A549 (cell line): ENCODE measurements around the gene SLC24A2.

Experiments used
- BCL3 ChIP-seq: fragments of >200 bp; sonication (Bioruptor Twin); formaldehyde crosslinking; IDR thresholded peaks from 3 replicates; pipeline ENCODE4 v1.6.1; 2016
- ESRRA ChIP-seq: fragments of 150-350 bp; IDR thresholded peaks from 2 replicates; pipeline ENCODE4 v1.6.1; 2014; ENCODE audit warnings: mild to moderate bottlenecking, low read length, borderline replicate concordance
- NR3C1 ChIP-seq: fragments of >200 bp; sonication (Bioruptor Twin); formaldehyde crosslinking; IDR thresholded peaks from 3 replicates; pipeline ENCODE4 v1.6.1; 2017
- POLR2A ChIP-seq: IDR thresholded peaks from 2 replicates; pipeline ENCODE4 v1.6.1; 2012; ENCODE audit warnings: mild to moderate bottlenecking, low read length
- POLR2AphosphoS2 ChIP-seq: conservative IDR thresholded peaks from 2 replicates; pipeline ENCODE4 v1.6.1; 2012; ENCODE audit warnings: low read length, improper control_type of control experiment, inconsistent platforms
- RAD21 ChIP-seq, 2 experiments: fragments of >200 bp in 1 of 2; sonication (Bioruptor Twin) in 1 of 2; formaldehyde crosslinking in 1 of 2; IDR thresholded peaks in 1 of 2; conservative IDR thresholded peaks in 1 of 2; 2 replicates in 1 of 2; 3 replicates in 1 of 2; pipeline ENCODE4 v1.6.1; 2012 to 2018; ENCODE audit warnings: inconsistent platforms in 1 of 2
- SMC3 ChIP-seq: fragments of >200 bp; sonication (Bioruptor Twin); formaldehyde crosslinking; IDR thresholded peaks from 3 replicates; pipeline ENCODE4 v1.6.1; 2018; ENCODE audit warnings: inconsistent platforms
- USF2 ChIP-seq: fragments of 450-650 bp; IDR thresholded peaks from 2 replicates; pipeline ENCODE4 v1.6.1; 2014; ENCODE audit warnings: antibody characterized with exemption
- ZC3H11A ChIP-seq: fragments of 450-650 bp; IDR thresholded peaks from 2 replicates; pipeline ENCODE4 v1.6.1; 2014; ENCODE audit warnings: antibody characterized with exemption, mild to moderate bottlenecking
- TF ChIP-seq, protein P1 (sequence below): fragments of >200 bp; sonication (Bioruptor Twin); formaldehyde crosslinking; IDR thresholded peaks from 3 replicates; pipeline ENCODE4 v1.5.1; 2016
- TF ChIP-seq, protein P2 (sequence below): IDR thresholded peaks from 2 replicates; pipeline ENCODE4 v1.6.1; 2012

DNA sequence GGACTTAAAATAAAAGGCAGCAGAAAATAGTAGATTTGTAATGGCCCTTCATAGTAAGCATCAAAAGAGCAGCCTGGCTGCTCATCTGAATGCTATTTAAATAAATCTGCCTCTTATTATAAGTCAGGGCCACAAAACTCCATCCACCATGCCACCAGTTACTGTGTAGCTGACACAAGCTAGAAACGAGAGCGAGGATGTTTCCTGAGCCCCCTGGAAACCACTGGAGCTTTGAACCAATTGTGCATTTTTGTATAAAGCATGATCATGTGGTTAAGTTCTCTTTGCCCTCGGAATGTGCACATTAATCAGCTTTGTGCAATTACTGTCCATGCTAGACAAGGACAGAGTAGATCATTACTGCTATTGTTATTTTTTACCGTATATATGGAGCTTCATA, 17.4 kb downstream of the SLC24A2 start:
- TF ChIP-seq ZC3H11A, result no peak
- no peak for TF ChIP-seq SMC3
- no peak for TF ChIP-seq POLR2A
- TF ChIP-seq, protein P1, sequence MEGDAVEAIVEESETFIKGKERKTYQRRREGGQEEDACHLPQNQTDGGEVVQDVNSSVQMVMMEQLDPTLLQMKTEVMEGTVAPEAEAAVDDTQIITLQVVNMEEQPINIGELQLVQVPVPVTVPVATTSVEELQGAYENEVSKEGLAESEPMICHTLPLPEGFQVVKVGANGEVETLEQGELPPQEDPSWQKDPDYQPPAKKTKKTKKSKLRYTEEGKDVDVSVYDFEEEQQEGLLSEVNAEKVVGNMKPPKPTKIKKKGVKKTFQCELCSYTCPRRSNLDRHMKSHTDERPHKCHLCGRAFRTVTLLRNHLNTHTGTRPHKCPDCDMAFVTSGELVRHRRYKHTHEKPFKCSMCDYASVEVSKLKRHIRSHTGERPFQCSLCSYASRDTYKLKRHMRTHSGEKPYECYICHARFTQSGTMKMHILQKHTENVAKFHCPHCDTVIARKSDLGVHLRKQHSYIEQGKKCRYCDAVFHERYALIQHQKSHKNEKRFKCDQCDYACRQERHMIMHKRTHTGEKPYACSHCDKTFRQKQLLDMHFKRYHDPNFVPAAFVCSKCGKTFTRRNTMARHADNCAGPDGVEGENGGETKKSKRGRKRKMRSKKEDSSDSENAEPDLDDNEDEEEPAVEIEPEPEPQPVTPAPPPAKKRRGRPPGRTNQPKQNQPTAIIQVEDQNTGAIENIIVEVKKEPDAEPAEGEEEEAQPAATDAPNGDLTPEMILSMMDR, result no peak
- no peak for TF ChIP-seq NR3C1
- TF ChIP-seq, protein P2, sequence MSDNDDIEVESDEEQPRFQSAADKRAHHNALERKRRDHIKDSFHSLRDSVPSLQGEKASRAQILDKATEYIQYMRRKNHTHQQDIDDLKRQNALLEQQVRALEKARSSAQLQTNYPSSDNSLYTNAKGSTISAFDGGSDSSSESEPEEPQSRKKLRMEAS, result no peak
- TF ChIP-seq USF2, result no peak
- no peak for TF ChIP-seq BCL3
- TF ChIP-seq RAD21 (conservative IDR thresholded peaks at IDR 0.05 in 1 of 2, IDR thresholded peaks at IDR 0.05 in 1 of 2), result no peak
- no peak for TF ChIP-seq POLR2AphosphoS2
- TF ChIP-seq ESRRA, result no peak
